Stimulated activated naive CD8-positive, alpha-beta T cell treated with anti-CD3 and anti-CD28 coated beads, Interleukin-15, amount 100 ng/mL, for 72 hours (primary cell): ENCODE data around the gene KAT5.
"Not testable (repeated sequence)": the region's sequence is repeated elsewhere in the genome, so short reads cannot be mapped to it uniquely, and the experiment has no call there.

Source experiments
- ATAC-seq: fragments of 150-1000 bp; cut with Tn5 transposase; 2 replicates; pipeline ENCODE4 v1.10.0; 2021; ENCODE audit warnings: mild to moderate bottlenecking, moderate library complexity
- DNase-seq, 2 donors: peaks; one replicate each; pipeline ENCODE4 v3.0.0; 2021 to 2022
- H3K27ac Mint-ChIP-seq, 2 donors: one replicate each; pipeline ENCODE4 v1.8.0; 2022; ENCODE audit warnings: mild to moderate bottlenecking in 2 of 2, mixed read lengths in 2 of 2, moderate library complexity in 2 of 2
- H3K27me3 Mint-ChIP-seq: one replicate; pipeline ENCODE4 v1.8.0; 2022; ENCODE audit warnings: mixed read lengths
- H3K4me1 Mint-ChIP-seq: one replicate; pipeline ENCODE4 v1.8.0; 2022; ENCODE audit warnings: mild to moderate bottlenecking, mixed read lengths
- H3K4me3 Mint-ChIP-seq, 2 donors: one replicate each; pipeline ENCODE4 v1.8.0; 2022; ENCODE audit warnings: mild to moderate bottlenecking in 2 of 2, mixed read lengths in 2 of 2, moderate library complexity in 1 of 2
- H3K9me3 Mint-ChIP-seq, 2 donors: one replicate each; pipeline ENCODE4 v1.8.0; 2022; ENCODE audit warnings: mixed read lengths in 2 of 2

KAT5 gene

DNA sequence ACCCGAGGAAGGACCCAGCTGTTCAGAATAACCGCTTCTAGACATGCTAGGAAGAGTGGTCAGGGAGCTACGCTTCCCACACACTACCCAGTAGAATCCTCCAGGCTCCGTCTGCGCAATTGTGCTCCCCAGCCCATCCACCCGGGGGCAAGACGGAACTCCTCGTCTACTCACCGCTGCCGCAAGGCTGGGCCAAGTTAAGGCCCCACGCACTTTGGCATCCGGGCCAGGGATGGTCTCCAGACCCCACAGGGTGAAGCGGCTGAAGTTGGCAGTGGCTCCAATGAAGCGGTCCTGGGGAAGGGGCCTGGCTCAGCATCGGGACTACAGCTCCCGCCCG, 7.8 kb downstream of the KAT5 start:
- Mint-ChIP-seq H3K9me3 (no peaks in the 10 kb centered on the region), H3K4me1 (peaks cover 44% of the 10 kb centered on the region), H3K27me3 (no peaks in the 10 kb centered on the region), H3K4me3 (peak overlapping the region; percentile 97 to 99), H3K27ac (peak overlapping the region; percentile 94 to 97)
- DNase-seq (peak; percentile 19 to 41), ATAC-seq (peak; percentile 50)

DNA sequence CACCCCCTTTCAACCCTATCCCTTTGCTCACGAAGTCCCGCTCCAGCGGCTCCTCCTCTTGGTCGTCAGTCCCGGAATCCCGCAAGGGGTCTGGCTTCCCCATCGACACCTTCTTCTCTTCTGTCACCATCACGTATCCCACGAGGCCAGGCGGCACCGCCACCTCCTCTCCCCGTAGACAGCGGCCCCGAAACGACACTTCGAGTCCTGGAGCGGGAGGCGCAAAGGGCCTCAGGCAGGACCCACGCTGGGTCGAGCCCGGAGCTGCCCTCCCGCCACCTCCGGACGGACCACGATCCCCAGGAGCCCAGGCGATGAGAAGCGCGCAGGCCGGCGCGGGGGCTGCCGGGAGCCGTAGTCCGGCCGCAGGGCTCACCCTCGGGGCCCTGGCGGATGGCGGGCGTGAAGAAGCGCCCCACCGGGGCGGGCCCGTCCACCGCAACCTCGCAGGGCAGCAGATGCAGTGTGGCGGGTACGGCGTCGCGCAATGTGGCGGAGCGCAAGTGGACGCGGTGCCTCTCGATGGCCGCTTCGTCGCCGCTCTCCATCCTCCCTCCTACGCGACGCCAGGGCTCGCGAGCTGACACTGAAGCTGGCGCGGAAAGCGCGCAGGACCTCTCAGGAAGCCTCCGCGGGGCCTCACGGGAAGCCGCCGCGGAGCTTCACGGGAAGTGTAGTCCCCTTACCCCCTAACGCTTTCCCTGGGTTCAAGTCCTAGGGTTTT, 8.3 kb downstream of the KAT5 start, which contains the start of gene RNASEH2C:
Gene RNASEH2C, minus strand, starts transcription at position 588 of the 724 bp plus-strand sequence. Its CDS starts 40 bp downstream, at position 548.
- no peaks in the 10 kb centered on the region for H3K9me3 Mint-ChIP-seq
- peak; percentile 93 for ATAC-seq
- no peaks in the 10 kb centered on the region for H3K27me3 Mint-ChIP-seq
- peaks cover 39% of the 10 kb centered on the region for H3K4me1 Mint-ChIP-seq
- peak; percentile 77 to 84 for DNase-seq
- peak within 1 kb of the TSS; percentile 97 to 99 for H3K4me3 Mint-ChIP-seq
- peak within 1 kb of the TSS; percentile 94 to 97 for H3K27ac Mint-ChIP-seq

DNA sequence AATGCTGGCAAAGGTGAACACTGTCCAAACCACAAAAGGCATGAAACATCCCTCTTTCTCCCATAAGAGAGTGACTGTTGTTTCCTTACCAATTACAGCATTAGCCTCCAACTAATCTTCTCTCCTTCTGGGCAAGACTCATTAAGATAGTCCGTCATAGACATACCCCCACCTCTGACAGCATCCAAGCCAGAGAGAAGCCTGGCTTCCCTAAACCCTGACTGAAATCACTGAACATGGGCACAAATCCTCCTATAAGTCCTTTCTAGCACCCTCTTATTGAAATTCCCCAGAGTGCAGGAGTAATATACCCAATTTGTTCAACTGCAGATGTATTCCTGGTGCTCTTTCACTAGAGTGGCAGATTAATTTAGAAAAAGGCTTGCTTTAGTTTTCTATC, 10.2 kb downstream of the KAT5 start:
- Mint-ChIP-seq H3K27me3 (no peaks in the 10 kb centered on the region), H3K9me3 (no peaks in the 10 kb centered on the region), H3K27ac (no peak overlapping the region), H3K4me1 (peaks cover 30% of the 10 kb centered on the region), H3K4me3 (no peak overlapping the region)
- no peak for DNase-seq
- no peak for ATAC-seq

DNA sequence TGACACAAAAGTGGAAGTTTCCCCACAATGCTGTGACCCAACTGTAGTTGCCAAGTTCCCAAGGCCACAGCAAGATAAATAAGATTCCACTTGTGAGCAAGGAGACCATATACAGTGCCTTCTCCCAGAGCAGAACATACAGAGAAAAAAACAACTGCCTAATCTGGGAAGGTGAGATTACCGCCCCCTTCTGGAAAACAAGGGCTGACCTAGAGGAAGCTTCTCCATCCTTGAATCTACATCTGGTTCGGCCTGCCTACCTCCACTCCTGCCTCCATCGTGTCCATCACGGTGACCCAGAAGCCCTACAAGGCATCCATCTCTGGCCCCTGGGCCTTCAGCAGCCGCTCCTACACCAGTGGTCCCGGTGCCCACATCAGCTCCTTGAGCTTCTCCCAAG, 14.6 kb downstream of the KAT5 start:
- DNase-seq = no peak
- H3K27me3 Mint-ChIP-seq = peaks cover 2% of the 10 kb centered on the region
- ATAC-seq = no peak
- H3K4me1 Mint-ChIP-seq = no peaks in the 10 kb centered on the region
- no peak overlapping the region for H3K27ac Mint-ChIP-seq
- H3K9me3 Mint-ChIP-seq = no peaks in the 10 kb centered on the region
- H3K4me3 Mint-ChIP-seq = no peak overlapping the region

DNA sequence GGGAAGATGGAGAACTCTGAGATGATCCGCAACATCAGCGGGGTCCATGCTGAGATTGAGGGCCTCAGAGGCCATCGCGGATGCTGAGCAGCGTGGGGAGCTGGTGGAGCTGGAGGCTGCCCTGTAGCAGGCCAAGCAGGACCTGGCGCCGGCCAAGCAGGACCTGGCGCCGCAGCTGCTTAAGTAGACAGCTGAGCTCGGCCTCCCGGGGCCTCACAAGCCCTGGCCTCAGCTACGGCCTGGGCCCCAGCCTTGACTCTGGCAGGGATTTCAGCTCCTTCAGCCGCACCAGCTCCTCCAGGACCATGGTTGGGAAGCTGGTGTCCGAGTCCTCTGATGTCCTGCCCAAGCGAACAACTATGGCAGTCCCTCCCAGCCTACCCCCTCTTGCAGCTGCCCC, 15.8 kb downstream of the KAT5 start:
- no peak overlapping the region for H3K27ac Mint-ChIP-seq
- H3K27me3 Mint-ChIP-seq = peaks cover 12% of the 10 kb centered on the region
- no peak for ATAC-seq
- H3K4me3 Mint-ChIP-seq = no peak overlapping the region
- no peaks in the 10 kb centered on the region for H3K4me1 Mint-ChIP-seq
- DNase-seq = no peak
- H3K9me3 Mint-ChIP-seq = no peaks in the 10 kb centered on the region

DNA sequence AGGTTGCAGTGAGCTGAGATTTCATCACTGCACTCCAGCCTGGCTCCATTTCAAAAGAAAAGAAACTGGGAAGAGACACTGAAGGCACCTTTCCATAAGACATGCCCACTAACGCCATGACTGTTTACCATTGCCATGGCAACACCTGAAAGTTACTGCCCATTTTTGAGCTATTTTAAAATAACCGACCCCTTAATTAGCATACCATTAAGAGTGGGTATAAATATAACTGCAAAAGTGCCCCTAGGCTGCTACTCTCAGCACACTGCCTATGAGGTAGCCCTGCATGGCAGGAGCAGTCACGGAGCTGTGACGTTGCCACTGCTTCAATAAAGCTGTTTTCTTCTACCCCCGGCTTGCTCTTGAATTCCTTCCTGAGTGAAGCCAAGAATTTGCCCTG, 18.4 kb downstream of the KAT5 start:
- no peak for ATAC-seq
- Mint-ChIP-seq H3K4me1 (no peaks in the 10 kb centered on the region), H3K27me3 (peaks cover 16% of the 10 kb centered on the region), H3K9me3 (no peaks in the 10 kb centered on the region), H3K27ac (no peak overlapping the region), H3K4me3 (no peak overlapping the region)
- DNase-seq = no peak

DNA sequence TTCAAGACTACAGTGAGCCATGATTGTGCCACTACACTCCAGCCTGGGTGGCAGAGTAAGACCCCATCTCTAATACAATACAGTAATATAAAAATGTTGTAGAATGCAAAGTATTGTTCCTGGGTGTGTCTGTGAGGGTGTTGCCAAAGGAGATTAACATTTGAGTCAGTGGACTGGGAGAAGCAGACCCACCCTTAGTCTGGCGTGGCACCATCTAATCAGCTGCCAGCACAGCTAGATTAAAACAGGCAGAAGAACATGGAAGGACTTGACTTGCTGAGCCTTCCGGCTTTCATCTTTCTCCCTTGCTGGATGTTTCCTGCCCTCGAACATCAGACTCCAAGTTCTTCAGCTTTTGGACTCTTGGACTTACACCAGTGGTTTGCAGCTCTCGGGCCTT, 23.1 kb downstream of the KAT5 start:
- peaks cover 26% of the 10 kb centered on the region for H3K27me3 Mint-ChIP-seq
- ATAC-seq = not testable (repeated sequence)

DNA sequence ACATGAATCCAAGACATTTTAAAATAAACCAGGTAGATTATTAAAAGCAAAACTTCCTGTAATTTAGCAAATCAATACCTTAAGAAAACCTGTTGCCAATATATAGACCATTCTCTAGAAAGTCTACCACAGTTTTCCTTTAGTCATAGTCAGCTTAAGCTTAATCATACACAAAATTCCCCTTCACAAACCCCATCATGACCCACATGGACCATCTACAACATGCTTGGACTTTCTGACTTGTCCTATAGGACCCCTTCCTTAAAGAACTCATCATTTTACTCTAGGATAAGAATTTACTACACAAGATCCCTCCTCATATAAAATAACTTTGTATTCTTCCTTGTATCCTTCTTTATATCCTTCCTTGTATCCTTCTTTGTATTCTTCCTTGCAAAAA, 24.8 kb downstream of the KAT5 start:
- Mint-ChIP-seq H3K27ac (no peak overlapping the region), H3K4me3 (no peak overlapping the region), H3K4me1 (no peaks in the 10 kb centered on the region), H3K9me3 (peaks cover 5 to 8% of the 10 kb centered on the region in 2 donors), H3K27me3 (peaks cover 22% of the 10 kb centered on the region)
- ATAC-seq (no peak), DNase-seq (no peak)

More for the DNA sequence above, 23.1 kb downstream of the KAT5 start:
- H3K4me1 Mint-ChIP-seq, H3K4me3 Mint-ChIP-seq, H3K27ac Mint-ChIP-seq, H3K9me3 Mint-ChIP-seq, DNase-seq: not testable (repeated sequence)

DNA sequence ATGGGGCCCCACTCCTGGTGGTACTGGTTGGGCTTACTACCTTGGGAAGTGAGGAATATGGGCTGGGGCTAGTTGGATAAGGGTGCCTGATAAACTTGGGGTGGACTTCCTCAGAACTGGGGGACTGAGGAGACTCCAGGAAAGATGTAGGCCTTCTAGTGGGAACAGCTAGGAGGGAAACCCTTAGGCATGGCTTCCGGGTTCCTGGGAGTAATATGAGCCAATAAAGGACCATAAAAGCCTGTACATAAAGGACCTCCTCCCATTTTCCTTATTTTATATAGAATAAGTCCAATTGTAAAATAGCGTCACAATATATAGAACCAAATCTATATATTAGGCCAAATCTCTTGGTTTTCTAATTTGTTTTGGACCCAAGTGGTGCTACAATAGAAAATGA, 27.0 kb downstream of the KAT5 start:
- H3K27ac Mint-ChIP-seq = no peak overlapping the region
- peaks cover 5 to 8% of the 10 kb centered on the region in 2 donors for H3K9me3 Mint-ChIP-seq
- ATAC-seq = no peak
- no peaks in the 10 kb centered on the region for H3K4me1 Mint-ChIP-seq
- no peak for DNase-seq
- H3K4me3 Mint-ChIP-seq = no peak overlapping the region
- peaks cover 21% of the 10 kb centered on the region for H3K27me3 Mint-ChIP-seq

DNA sequence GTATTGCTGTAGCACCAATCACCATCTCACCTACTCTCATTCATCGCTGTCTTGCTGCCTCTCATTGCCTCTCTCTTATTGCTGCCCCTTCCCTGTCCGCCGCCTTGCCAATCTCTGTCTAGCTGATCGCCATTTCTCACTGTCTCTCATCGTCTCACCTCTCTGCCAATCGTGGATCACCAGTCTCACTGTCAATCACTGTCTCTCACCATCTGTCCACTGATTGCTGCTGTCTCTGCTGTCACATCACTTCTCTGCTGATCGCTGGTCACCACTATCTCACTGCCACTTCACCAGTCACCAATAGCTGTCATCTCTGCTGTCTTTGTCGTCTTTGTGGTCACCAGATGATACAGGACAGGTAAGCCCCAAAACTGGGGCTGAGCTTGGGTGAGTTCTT, 29.1 kb downstream of the KAT5 start:
- Mint-ChIP-seq H3K27ac (no peak overlapping the region), H3K9me3 (peaks cover 5 to 8% of the 10 kb centered on the region in 2 donors), H3K27me3 (peaks cover 29% of the 10 kb centered on the region), H3K4me3 (no peak overlapping the region), H3K4me1 (no peaks in the 10 kb centered on the region)
- no peak for DNase-seq
- ATAC-seq = no peak

DNA sequence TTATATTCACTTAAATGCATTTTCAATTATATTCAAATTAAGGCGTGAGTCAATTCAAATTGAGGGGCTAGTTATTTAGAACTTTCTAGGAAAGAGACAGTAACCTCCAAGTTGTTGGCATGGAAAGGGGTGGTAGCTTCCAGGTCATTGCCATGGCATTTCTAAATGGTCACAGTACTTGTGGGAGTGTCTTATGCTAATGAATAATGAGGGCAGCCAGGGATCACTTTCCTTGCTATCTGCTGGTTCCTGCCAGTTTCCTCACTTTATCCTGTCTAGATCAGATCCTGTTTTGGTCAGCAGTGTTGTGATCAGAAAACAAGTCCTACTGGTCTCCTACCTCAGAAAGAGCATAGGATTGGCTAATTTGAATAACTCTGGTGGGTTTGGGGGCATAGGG, 30.3 kb downstream of the KAT5 start:
- Mint-ChIP-seq H3K9me3 (no peaks in the 10 kb centered on the region), H3K4me3 (no peak overlapping the region), H3K27ac (no peak overlapping the region), H3K27me3 (peaks cover 36% of the 10 kb centered on the region), H3K4me1 (no peaks in the 10 kb centered on the region)
- ATAC-seq = no peak
- no peak for DNase-seq

DNA sequence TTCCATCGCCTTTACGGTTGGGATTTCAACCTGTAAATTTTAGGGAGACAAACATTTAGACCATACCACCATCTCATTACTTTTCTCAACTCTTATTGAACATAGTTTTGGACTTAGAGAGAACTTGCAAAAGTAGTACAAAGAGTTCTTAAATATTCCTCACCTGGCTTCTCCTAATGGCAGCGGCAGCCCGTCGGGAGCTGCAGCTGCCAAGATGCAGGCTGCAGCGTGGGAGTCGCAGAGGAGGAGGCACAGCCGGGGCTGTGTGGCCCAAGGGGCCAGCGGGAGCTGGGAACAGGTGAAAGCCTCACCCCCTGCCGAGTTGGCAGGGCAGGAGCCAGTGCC, 31.6 kb downstream of the KAT5 start:
- Mint-ChIP-seq H3K27ac (no peak overlapping the region), H3K9me3 (no peaks in the 10 kb centered on the region), H3K4me3 (no peak overlapping the region), H3K4me1 (no peaks in the 10 kb centered on the region), H3K27me3 (peaks cover 38% of the 10 kb centered on the region)
- no peak for DNase-seq
- no peak for ATAC-seq

DNA sequence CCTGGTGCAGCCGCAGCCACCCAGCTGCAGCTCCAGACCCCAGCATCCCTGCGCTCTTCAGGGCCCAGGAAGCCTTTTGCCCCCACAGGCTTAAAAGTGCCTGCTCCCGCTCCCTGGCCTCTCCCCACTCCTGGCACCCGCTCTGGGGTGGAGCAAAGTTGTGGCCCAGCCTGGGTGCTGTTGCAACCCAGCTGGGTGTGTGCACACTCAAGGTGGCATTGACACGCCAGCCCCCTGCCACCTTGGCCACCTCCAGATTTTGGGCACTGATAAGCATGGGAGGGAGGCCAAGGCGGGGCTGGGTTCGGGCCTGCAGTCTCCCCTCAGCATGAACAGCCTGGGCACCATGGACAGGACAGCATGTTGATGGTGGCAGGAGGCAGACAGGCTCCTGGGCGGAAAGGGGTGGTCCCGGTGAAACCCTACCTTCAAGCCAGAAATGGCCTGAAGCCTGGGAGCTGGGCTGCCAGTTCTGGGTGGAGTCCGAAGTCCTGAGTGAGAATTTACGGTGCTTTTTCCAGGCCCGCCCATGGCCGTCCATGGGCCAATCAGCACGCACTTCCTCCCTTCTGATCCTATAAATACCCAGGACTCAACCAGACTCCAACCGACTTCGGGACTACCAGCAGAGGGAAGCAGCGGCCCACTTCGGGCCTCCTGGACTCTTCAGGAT, 32.1 kb downstream of the KAT5 start:
- Mint-ChIP-seq H3K9me3 (no peaks in the 10 kb centered on the region), H3K27ac (no peak overlapping the region), H3K27me3 (peaks cover 43% of the 10 kb centered on the region), H3K4me1 (no peaks in the 10 kb centered on the region), H3K4me3 (no peak overlapping the region)
- ATAC-seq (no peak), DNase-seq (no peak)

DNA sequence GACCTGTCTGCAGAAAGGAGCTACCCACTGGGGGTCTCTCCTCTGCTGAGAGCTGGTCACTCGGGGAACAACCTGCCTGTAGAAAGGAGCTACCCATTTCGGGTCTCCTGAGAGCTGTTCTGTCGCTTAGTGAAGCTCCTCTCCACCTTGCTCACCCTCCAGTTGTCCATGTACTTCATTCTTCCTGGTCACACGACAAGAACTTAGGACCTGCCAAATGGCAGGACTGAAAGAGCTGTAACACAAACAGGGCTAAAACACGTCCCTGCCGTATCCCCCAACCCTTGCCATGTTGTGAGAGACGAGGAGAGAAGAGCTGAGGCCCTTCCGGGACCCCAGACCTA, 32.6 kb downstream of the KAT5 start:
- H3K27ac Mint-ChIP-seq = no peak overlapping the region
- DNase-seq (no peak), ATAC-seq (no peak)
- H3K4me3 Mint-ChIP-seq = no peak overlapping the region
- H3K27me3 Mint-ChIP-seq = peaks cover 48% of the 10 kb centered on the region
- no peaks in the 10 kb centered on the region for H3K9me3 Mint-ChIP-seq
- H3K4me1 Mint-ChIP-seq = no peaks in the 10 kb centered on the region

DNA sequence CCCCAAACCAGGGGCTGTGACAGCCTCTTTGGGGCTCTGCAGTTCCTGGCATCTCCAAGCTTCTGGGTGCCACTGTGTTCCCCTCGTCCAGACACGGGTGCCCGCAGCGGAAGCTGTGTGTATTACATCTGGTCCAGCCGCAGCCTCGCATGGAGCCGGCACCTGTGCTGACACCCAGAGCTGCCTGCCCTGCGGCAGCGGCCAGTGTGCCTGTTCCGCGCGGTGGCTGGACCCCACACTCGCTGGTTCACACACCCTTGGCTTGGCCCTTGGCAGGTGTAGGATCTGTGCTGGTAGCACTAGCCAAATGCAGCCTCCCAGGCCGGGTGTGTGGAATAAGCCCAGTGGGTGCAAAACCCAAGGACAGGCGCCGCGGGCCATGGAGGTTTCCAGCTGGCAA, 33.0 kb downstream of the KAT5 start:
- Mint-ChIP-seq H3K27me3 (peaks cover 51% of the 10 kb centered on the region), H3K4me3 (no peak overlapping the region), H3K27ac (no peak overlapping the region), H3K4me1 (no peaks in the 10 kb centered on the region), H3K9me3 (no peaks in the 10 kb centered on the region)
- no peak for DNase-seq
- no peak for ATAC-seq

DNA sequence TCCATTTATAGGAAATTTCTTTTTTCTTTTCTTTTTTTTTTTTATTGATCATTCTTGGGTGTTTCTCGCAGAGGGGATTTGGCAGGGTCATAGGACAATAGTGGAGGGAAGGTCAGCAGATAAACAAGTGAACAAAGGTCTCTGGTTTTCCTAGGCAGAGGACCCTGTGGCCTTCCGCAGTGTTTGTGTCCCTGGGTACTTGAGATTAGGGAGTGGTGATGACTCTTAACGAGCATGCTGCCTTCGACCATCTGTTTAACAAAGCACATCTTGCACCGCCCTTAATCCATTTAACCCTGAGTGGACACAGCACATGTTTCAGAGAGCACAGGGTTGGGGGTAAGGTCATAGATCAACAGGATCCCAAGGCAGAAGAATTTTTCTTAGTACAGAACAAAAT, 50.1 kb downstream of the KAT5 start:
- peaks cover 23% of the 10 kb centered on the region for H3K27me3 Mint-ChIP-seq
- not testable (repeated sequence) for DNase-seq, H3K4me3 Mint-ChIP-seq, ATAC-seq, H3K4me1 Mint-ChIP-seq, H3K9me3 Mint-ChIP-seq, H3K27ac Mint-ChIP-seq

DNA sequence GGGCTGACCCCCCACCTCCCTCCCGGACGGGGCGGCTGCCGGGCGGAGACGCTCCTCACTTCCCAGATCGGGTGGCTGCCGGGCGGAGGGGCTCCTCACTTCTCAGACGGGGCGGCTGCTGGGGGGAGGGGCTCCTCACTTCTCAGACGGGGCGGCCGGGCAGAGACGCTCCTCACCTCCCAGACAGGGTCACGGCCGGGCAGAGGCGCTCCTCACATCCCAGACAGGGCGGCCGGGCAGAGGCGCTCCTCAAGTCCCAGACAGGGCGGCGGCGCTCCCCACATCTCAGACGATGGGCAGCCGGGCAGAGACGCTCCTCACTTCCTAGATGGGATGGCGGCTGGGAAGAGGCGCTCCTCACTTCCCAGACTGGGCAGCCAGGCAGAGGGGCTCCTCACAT, 50.8 kb downstream of the KAT5 start:
- not testable (repeated sequence) for H3K4me1 Mint-ChIP-seq, H3K9me3 Mint-ChIP-seq, H3K4me3 Mint-ChIP-seq, ATAC-seq, DNase-seq, H3K27ac Mint-ChIP-seq
- peaks cover 17% of the 10 kb centered on the region for H3K27me3 Mint-ChIP-seq
